HL-60/S4 treated with retinoic acid at 250 ng/mL for 4 days and 3 days (cell line): ENCODE measurements around the gene MAP4K4.

ENCODE experiments used
- in situ Hi-C: fragments of 300-500 bp; cut with MboI; formaldehyde crosslinking; loops from 2 replicates; pipeline ENCODE4 v1.7.0; 2022; ENCODE audit warnings: low sequenced_read_pairs

The MAP4K4 gene

GRCh38 chr2:101720732-101721131, 23.2 kb downstream of the MAP4K4 start:
- in situ Hi-C loops: no loop called here

GRCh38 chr2:101722864-101723263, 25.4 kb downstream of the MAP4K4 start:
- in situ Hi-C loops: no loop called here

GRCh38 chr2:101723371-101724124, 26.0 kb downstream of the MAP4K4 start:
- in situ Hi-C loops: no loop called here

GRCh38 chr2:101724125-101724474, 26.6 kb downstream of the MAP4K4 start:
- in situ Hi-C loops: no loop called here

GRCh38 chr2:101725038-101725437, 27.5 kb downstream of the MAP4K4 start:
- in situ Hi-C loops: no loop called here

- in situ Hi-C loops: no loop called here
Measured at GRCh38 chr2:101725515-101726192, 28.1 kb downstream of the MAP4K4 start.

- in situ Hi-C loops: no loop called here
Measured at GRCh38 chr2:101728865-101729264, 31.4 kb downstream of the MAP4K4 start.

GRCh38 chr2:101729521-101730190, 32.1 kb downstream of the MAP4K4 start:
- in situ Hi-C loops: no loop called here

GRCh38 chr2:101731221-101732054, 33.9 kb downstream of the MAP4K4 start:
- in situ Hi-C loops: no loop called here

- in situ Hi-C loops: no loop called here
Measured at GRCh38 chr2:101732199-101732598, 34.7 kb downstream of the MAP4K4 start.

- in situ Hi-C loops: no loop called here
Measured at GRCh38 chr2:101732773-101733256, 35.3 kb downstream of the MAP4K4 start.

- in situ Hi-C loops: no loop called here
Measured at GRCh38 chr2:101733257-101733993, 35.9 kb downstream of the MAP4K4 start.

GRCh38 chr2:101734505-101735165, 37.1 kb downstream of the MAP4K4 start:
- in situ Hi-C loops: no loop called here

GRCh38 chr2:101735166-101735533, 37.6 kb downstream of the MAP4K4 start:
- in situ Hi-C loops: no loop called here

GRCh38 chr2:101736233-101736632, 38.7 kb downstream of the MAP4K4 start:
- in situ Hi-C loops: no loop called here

GRCh38 chr2:101736861-101737291, 39.4 kb downstream of the MAP4K4 start:
- in situ Hi-C loops: no loop called here

- in situ Hi-C loops: no loop called here
Measured at GRCh38 chr2:101737478-101738255, 40.2 kb downstream of the MAP4K4 start.

GRCh38 chr2:101738649-101739048, 41.1 kb downstream of the MAP4K4 start:
- in situ Hi-C loops: no loop called here

GRCh38 chr2:101740555-101740964, 43.1 kb downstream of the MAP4K4 start:
- in situ Hi-C loops: no loop called here
